Upper lobe of right lung (tissue), 1 donor: ENCODE results near the gene CAPS. TPM values are rescaled to one million over a fixed set of nuclear protein-coding genes. Genes with fewer than 3 reads are reported as not detected.

Experiments used
- ATAC-seq: fragments of 200-7000 bp; cut with Tn5 transposase; one replicate; pipeline ENCODE4 v1.9.1; 2020; ENCODE audit warnings: mild to moderate bottlenecking, moderate library complexity
- DNase-seq: peaks from one replicate; pipeline ENCODE4 v3.0.0-alpha.2; 2020
- H3K27ac ChIP-seq: fragments of 200-600 bp; one replicate; pipeline ENCODE4 v1.8.0; 2022
- H3K27me3 ChIP-seq: fragments of 200-600 bp; one replicate; pipeline ENCODE4 v1.8.0; 2022; ENCODE audit warnings: mild to moderate bottlenecking
- H3K36me3 ChIP-seq: fragments of 200-600 bp; one replicate; pipeline ENCODE4 v1.8.0; 2022
- H3K4me1 ChIP-seq: fragments of 200-600 bp; one replicate; pipeline ENCODE4 v1.8.0; 2022
- H3K4me3 ChIP-seq: fragments of 200-600 bp; one replicate; pipeline ENCODE4 v1.8.0; 2022; ENCODE audit warnings: mild to moderate bottlenecking
- H3K9me3 ChIP-seq: fragments of 200-600 bp; one replicate; pipeline ENCODE4 v1.8.0; 2022
- CTCF ChIP-seq: fragments of 200-600 bp; IDR thresholded peaks from one replicate; pipeline ENCODE4 v1.8.0; 2022; ENCODE audit warnings: antibody characterized with exemption
- intact Hi-C: fragments of 100-400 bp; cut with DNase I; formaldehyde crosslinking; loops from one replicate; pipeline ENCODE4 v1.11.0; 2022
- total RNA-seq: library from RNA; stranded (reverse); fragmentation: NEBNext Ultra II Directional; extraction: Animal tissue kit (Norgen Biotek cat#: 25700); gene quantifications from one replicate; pipeline ENCODE4 v1.2.1, GENCODE V29; 2021
- donor health status: DM: no; HTN: yes; CAD: no; lungs with severe emphysema.

Gene CAPS
- total RNA-seq, 1 donor from 2014 or later, result 12.5 TPM

DNA sequence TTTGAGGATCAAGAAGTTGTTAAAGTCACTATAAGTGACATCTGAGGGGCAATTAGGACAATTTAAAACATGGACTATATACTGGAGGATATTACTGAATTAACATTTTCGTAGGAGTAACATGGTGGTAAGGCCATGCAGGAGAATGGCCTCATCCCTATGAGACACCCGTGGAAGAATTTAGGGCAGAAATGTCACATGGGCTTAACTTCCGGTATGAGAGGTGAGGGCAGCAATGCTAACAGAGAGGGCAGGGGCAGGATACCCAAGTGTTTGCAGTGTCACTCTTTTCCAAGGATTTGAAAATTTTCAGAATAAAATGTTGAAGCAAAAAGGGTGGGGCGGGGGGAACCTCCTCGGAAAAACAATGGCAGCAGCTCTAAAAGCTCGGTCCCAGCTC lies 40.2 kb downstream of the CAPS start:
- intact Hi-C loops, result no loop called here
- H3K27ac ChIP-seq, result peak overlapping the region; percentile 52
- H3K36me3 ChIP-seq, result peaks cover 5% of the 10 kb centered on the region
- H3K4me1 ChIP-seq, result peaks cover 64% of the 10 kb centered on the region
- DNase-seq (no peak), ATAC-seq (no peak)
- H3K27me3 ChIP-seq, result no peaks in the 10 kb centered on the region
- no peak overlapping the region for H3K4me3 ChIP-seq
- no peaks in the 10 kb centered on the region for H3K9me3 ChIP-seq
- TF ChIP-seq CTCF, result no peak

- no peak for DNase-seq
- no peak for TF ChIP-seq CTCF
These were observed 41.5 kb downstream of the CAPS start for GRCh38 chr19:5955636-5955935.

DNA sequence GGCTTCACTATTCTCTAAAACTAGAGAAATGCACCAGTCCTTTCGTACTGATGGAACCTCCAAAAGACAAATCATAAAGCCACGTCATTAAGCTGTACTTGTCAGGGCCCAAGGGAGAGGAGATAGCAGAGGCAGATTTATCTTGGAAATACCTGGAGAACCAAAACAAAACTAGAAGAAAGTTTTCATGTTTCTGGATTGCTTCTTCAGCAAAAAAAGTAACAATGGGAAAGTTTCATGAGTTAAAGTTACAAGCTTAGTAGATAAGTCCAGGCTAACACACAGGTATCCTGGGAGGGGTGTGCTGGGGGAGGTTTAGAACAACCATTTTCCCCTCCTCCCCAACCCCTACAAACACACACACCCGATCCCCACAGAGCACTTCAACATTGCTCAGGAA lies 42.3 kb downstream of the CAPS start:
- intact Hi-C loops, result no loop called here
- H3K27ac ChIP-seq, result no peak overlapping the region
- H3K27me3 ChIP-seq, result no peaks in the 10 kb centered on the region
- peaks cover 65% of the 10 kb centered on the region for H3K4me1 ChIP-seq
- TF ChIP-seq CTCF, result no peak
- H3K36me3 ChIP-seq, result peaks cover 5% of the 10 kb centered on the region
- H3K9me3 ChIP-seq, result no peaks in the 10 kb centered on the region
- ATAC-seq, result no peak
- DNase-seq, result no peak
- H3K4me3 ChIP-seq, result no peak overlapping the region

More at GRCh38 chr19:5955636-5955935, 41.5 kb downstream of the CAPS start:
- intact Hi-C loops, result no loop called here
- H3K4me3 ChIP-seq, result no peak overlapping the region
- H3K36me3 ChIP-seq, result peaks cover 5% of the 10 kb centered on the region
- H3K4me1 ChIP-seq, result peaks cover 65% of the 10 kb centered on the region
- ATAC-seq, result no peak
- H3K27me3 ChIP-seq, result no peaks in the 10 kb centered on the region
- H3K9me3 ChIP-seq, result no peaks in the 10 kb centered on the region
- peak overlapping the region; percentile 25 for H3K27ac ChIP-seq

GRCh38 chr19:5956728-5957127 lies 42.7 kb downstream of the CAPS start:
- DNase-seq (no peak), ATAC-seq (no peak)
- Histone ChIP-seq H3K36me3 (peaks cover 5% of the 10 kb centered on the region), H3K9me3 (no peaks in the 10 kb centered on the region), H3K27ac (no peak overlapping the region), H3K4me3 (no peak overlapping the region), H3K27me3 (no peaks in the 10 kb centered on the region), H3K4me1 (peaks cover 65% of the 10 kb centered on the region)
- TF ChIP-seq CTCF, result no peak
- intact Hi-C loops, result no loop called here

GRCh38 chr19:5957170-5957569 lies 43.1 kb downstream of the CAPS start:
- H3K27ac ChIP-seq, result no peak overlapping the region
- no peaks in the 10 kb centered on the region for H3K9me3 ChIP-seq
- no peaks in the 10 kb centered on the region for H3K27me3 ChIP-seq
- DNase-seq (no peak), ATAC-seq (no peak)
- peaks cover 65% of the 10 kb centered on the region for H3K4me1 ChIP-seq
- no peak overlapping the region for H3K4me3 ChIP-seq
- H3K36me3 ChIP-seq, result peaks cover 5% of the 10 kb centered on the region
- intact Hi-C loops, result no loop called here
- no peak for TF ChIP-seq CTCF

DNA sequence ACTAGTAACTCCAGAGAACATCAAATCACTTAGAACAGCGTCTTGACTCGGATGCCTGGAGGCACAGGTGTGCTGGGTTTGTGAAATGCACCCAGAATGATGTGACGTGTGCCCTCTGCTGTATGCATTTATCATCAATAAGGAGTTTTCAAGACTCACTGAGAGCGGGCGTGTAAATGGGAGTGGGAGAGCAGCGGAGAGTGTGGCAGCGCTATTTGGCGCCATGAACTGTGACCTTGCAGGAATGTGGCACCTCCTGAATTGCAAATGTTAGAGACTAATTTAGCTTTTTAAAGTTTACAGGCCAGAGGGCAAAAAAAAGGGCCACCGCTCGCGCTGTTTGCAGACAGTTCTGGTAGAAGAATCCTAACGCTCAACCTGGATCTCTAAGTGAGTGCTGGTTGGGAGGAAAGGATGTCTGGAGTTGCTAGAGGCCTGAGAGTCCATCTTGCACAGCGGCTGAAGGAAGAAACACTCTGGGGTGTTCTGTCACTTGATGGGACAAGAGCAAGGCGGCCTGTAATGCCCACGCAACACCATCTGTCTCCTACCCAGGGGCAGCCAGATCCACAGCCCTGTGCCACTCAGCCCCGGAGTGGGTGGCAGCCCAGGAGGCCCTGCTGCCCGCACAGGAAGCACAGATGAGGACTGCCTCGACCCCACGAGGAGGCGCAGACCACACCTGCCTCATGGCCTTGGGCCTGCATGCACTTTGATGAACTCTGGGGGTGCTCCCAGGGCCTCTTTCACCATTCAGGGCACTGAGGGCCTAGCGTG lies 44.2 kb downstream of the CAPS start:
- Histone ChIP-seq H3K36me3 (peaks cover 5% of the 10 kb centered on the region), H3K4me3 (no peak overlapping the region), H3K9me3 (no peaks in the 10 kb centered on the region), H3K27ac (no peak overlapping the region), H3K4me1 (peaks cover 65% of the 10 kb centered on the region), H3K27me3 (no peaks in the 10 kb centered on the region)
- no peak for TF ChIP-seq CTCF
- ATAC-seq, result no peak
- intact Hi-C loops, result no loop called here
- DNase-seq, result no peak
